Muscle of back (tissue), 11 donors: Measurements from ENCODE around the gene EPHB1. TPM values are rescaled to one million over a fixed set of nuclear protein-coding genes. Genes with fewer than 3 reads are reported as not detected.

ENCODE experiments used
- DNase-seq, 3 donors: peaks; one replicate each; pipeline versions ENCODE4 v3.0.0 to v3.0.0-alpha.2; 2013
- polyA plus RNA-seq, 10 donors: library from polyadenylated mRNA; unstranded; fragments of 120-200 nt; gene quantifications; one replicate each; pipeline ENCODE4 v1.2.1, GENCODE V29; 2013; ENCODE audit not compliant: insufficient read length in 10 of 10

EPHB1 gene
- polyA plus RNA-seq, 10 donors, result 21.9 to 44.0 (median 36.0) TPM

DNA sequence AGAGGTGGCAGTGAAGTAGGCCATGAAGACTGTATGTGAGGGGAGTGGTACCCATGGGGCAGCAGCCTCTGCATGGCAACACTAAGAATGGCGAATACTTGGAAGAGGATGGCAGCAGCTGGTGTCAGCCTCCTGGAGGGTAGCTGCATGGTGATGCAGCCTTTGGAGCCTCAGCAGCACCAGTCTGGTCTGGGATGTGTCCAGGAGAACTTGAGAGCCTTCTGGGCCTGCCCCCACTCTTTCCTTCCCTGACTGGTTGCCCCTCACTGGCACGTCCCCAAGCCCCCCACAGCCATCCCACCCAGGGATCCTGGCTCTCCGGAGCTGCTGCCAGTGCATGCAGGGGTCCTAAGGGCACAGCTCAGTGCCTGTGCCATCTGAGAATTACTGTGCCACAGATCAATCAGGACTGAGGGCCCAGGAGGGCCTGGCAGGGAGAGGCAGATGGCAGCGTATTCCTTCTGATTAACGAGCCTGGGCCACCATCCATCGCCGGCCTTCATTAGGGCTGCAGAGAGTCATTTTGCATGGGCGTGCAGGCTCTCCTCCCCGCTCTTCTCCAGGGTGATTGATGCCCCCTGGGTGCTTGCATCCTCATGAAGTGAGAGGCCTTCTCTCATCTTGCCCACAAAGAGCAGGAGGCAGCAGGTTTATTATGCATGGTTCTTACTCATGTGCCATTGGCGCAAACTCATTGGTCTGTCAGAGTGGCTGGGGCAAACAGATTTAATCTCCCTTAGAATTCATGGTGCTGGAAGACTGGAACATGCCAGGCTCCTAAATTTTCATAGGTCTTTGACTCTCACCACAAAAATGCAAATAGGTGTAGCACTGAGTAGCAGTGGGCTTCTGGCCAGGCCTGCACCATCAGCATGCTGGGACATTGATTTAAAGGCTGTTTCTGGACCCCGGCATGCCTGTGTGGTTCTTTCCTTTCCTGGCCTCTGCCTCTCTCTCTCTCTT is 116.8 kb downstream of the EPHB1 start:
- DNase-seq, result no peak

DNA sequence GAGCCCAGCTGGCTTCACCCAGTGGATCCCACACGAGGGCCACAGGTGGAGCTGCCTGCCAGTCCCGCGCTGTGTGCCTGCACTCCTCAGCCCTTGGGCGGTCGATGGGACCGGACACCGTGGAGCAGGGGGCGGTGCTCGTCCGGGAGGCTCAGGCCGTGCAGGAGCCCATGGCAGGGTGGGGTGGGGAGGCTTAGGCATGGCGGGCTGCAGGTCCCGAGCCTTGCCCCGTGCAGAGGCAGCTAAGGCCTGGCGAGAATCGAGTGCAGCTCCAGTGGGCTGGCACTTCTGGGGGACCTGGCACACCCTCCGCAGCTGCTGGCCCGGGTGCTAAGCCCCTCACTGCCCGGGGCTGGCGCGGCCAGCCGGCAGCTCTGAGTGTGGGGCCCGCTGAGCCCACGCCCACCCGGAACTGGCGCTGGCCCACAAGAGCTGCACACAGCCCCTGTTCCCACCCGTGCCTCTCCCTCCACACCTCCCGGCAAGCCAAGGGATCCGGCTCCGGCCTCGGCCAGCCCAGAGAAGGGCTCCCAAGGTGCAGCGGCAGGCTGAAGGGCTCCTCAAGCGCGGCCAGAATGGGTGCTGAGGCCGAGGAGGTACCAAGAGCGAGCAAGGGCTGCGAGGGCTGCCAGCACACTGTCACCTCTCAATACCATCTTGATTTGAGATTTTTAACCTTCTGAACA is 121.4 kb downstream of the EPHB1 start:
- no peak for DNase-seq

DNA sequence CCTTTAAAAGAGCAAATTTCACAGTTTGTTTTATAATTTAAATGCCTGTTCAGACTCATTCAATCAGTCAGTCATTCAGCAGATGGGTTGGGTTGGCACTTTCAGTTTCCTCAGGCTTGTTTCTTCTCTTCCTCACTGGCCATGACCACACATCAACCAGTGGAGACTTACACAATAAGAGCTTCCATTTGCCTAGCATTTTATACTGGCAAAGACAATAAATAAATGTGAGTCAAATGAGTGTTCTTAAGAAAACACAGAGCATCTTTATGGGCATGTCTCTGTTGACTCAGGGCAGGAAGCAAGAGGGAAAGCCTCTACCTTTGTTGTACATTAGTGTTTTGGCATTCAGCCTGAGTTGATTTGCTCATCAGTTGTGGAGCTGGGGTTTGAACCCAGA is 122.6 kb downstream of the EPHB1 start:
- DNase-seq, result no peak

DNA sequence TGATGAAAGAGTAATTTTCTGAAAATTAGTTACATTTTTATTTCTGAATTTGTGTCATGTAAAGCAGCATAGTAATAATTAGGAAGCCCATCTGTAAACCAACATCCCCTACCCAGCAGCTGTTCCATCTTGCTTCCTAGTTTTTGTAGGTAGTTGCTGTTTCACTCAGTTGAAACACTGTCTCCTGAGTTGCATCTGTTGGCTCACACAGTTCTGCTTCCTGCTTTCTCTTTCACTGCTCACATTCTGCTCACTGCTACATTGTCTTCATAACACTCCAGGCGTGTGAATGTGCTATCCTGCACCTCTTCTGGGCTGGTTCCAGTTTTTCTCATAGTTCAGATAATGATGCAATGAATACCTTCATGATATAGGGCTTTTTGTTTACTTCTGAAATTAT is 123.4 kb downstream of the EPHB1 start:
- no peak for DNase-seq

DNA sequence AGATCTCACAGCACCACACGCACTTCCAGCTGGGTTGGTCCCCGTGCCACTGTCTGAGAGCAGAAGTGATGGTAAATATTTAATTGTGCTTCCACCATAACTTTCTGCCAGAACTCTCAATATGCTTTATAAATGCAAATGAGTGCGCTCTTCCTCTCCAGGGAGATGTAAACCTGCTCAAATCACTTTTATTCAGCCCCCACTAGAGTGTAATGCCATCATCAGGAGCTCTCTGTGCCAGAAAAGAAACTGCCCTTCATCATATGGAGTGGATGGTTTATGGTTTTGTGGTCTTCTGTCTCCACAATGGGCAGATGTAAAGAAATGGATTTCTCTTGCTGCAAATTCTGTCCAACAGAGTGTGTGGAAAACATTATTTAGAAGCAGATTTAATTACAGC is 127.0 kb downstream of the EPHB1 start:
- no peak for DNase-seq

DNA sequence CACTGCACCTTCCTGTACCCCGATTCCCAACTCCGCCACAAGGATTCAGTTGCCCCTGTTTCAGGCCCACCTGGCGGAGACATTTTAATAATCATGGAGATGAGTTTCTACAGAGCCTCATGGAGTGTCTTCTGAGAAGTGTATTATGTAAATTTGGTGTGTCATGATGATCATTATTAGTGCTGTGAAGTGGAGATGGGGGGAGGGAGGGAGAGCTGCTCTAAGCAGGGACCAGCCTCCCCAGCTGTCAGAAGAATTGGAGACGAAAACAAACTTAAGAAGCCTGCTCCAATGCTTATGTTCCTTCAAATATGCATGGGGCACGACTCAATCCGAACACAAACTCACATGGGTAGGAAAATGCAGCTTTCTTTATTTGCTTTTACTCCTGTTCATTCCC is 127.8 kb downstream of the EPHB1 start:
- DNase-seq, result no peak

DNA sequence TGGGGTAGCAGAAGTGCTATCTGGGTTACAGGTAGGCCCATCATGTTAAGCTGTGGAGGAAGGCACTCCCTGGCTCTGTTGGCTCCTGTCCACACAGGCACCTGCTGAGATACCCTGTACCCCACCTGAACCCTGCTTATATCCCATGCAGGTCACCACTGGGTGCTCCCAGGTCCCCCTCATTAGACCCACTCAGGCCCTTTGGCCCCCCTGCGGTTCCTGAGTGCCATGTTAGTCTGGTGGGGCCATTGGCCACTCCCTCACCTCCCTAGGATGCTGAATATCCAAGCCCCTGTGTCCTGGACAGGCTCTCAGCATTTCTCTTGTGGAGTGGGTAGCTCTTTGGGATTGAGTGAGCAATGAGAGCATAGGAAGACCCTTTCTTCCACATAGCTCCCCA is 128.2 kb downstream of the EPHB1 start:
- DNase-seq, result no peak

DNA sequence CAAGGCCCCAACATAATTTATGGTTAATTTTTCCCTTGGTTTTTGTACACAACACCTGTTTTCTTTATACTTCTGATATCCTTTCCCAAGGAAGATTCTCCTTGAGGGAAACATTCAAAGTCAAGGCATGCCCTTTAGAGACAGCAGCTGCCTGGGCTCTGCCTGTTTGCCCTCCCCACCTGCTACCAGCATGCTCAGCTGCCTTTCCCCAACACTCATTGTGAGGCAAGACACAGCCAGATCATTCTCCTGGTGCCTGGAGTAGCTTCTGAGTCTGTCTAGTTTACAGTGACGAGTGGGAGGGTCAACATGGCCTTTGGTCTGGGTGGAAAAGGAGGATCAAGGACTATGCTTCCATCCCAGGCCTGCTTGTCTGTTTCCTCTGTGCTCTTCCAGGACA is 132.5 kb downstream of the EPHB1 start:
- peak in 2 of 3 donors; percentile 12 to 17 for DNase-seq

DNA sequence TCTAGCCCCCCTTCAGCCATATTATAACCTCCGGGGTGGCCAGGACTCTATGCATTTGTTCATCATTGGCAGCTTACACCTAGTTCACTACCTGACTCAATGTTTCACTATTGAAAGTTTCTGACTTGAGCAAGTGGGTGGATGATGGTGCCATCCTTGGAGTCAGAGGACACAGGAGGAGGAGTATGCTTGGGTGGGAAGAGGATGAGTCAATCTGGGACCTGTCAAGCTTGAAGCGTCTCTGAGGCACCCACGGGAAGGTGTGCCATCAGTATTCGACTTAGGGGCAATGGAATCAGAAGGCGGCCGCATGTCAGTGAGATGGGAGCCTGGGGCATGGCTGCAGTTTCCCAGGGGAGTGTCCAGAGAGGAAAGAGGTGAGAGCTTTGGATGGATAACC is 133.3 kb downstream of the EPHB1 start:
- DNase-seq, result no peak

DNA sequence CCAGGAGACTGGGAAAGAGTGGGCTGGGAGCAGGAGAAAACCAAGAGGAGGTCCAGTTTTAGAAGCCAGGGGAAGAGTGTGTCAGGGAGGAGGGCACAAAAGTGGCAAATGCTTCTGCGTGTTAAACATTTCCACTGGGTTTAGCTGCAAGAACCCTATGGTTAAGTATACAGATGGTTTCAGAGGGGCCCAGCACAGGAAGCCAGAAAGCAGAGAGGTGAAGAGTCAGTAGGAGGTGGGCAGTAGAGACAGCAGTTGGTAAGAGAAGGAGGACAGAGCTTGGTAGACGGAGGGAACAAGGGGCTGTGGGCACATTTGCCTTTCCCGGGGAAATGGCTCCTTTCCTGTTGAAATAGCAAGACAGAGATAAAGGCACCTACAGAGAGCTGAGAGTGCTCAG is 133.8 kb downstream of the EPHB1 start:
- no peak for DNase-seq

DNA sequence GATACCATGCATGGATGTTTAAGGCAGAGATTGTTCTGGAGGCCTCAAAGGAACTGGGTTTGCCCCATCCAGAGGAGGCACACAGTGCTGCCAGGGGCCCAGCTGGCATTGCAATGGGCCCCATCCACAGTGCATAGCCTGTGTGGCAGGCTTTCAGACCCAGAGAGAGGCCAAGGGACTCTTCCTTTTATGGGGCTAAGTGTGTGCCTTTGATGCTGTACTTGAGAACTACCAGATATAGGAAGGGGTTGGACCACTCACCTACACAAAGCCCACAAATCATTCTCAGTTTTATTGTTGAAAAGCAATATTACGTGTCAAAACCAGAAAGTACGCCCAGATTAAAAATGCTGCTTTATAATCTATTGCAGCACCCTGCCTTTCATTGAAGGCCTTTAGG is 134.9 kb downstream of the EPHB1 start:
- no peak for DNase-seq

DNA sequence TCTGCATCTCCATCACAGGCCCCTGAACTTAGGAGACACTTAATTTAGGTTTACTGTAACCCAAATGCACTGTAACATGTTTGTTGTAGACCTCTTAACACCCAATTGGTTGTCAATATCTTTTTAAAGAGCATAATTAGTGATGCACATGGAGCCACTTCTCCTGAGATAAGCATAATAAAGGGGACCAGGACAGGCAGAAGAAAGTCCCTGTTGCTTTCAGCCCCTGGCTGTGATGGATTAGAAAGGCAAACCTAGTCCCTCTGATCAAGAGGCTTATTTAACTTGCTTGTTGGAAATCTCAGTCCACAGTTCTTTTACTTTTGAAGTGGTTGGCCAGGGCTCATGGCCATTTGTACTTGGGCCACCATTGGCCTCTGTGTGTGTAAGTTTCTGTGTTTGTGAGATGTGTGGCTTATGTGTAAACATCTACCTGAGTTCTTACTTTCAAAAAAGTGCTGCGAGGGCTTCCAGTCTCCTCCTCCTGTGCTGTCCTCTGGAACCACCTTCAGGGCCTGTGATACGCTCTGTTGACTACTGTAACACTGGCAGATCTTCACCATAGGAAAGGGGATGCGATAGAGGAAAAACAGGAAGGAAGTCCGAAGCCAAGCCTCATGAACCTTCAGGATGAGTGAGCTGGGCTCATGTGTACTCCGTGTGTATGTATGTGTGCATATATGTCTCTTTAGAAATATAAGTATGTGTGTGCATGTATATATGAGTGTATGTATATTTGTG is 136.2 kb downstream of the EPHB1 start:
- DNase-seq, result no peak

DNA sequence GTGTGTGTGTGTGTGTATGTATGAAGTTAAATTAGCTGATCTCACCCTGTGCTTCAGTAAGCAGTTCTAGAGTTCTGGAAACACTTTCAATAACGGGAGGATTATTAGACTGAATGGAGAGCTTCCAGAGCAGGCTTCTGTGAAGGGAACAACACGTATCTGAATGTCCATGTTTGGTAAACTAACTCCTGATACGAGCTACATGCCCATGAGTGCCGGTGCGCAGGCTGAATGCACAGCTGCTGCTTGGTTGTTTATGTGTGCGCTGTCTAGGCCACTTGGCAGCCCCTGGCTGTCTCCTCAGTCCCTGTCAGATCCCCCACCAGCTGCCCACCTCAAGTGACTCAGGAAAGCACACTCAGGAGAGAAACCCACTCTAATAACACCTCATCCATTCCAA is 137.0 kb downstream of the EPHB1 start:
- DNase-seq, result peak in 2 of 3 donors; percentile 8 to 10

DNA sequence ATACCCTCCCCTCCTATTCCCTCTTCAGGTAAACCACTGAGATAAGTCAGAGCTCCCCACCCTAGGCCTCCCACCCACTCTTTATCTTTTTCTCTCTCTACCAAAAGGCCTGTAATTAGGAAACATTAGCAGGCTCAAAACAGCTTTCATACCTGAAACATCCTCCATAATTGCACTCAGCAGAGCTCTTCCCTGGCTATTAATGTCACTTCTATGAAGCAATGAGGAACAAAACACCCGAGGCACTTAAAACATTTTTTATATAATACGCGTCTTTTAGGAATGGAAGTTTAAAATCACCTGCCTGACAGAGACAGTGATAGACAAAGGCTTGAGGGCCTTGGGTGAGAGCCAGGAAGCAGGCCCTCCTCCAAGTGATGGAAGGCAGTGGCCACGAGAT is 138.9 kb downstream of the EPHB1 start:
- DNase-seq, result no peak

DNA sequence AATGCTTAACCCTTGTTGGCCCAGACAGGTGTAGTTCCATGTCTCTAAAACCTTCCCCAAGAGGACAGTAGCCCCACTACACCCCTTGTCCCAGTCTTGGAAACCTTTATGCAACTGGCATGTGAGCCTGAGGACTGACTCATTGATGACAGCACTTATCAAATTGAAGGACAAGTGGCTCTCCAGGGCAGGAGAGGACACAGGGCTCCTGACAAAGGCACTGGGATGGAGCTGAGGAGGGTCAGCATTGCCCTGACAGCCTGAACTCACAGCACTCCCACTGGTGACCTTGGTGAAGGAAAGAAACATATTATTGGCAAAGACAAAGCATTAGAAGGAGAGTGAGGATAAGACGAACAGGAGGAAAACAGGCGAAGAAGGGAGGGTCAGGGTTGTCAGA is 139.9 kb downstream of the EPHB1 start:
- DNase-seq, result no peak

DNA sequence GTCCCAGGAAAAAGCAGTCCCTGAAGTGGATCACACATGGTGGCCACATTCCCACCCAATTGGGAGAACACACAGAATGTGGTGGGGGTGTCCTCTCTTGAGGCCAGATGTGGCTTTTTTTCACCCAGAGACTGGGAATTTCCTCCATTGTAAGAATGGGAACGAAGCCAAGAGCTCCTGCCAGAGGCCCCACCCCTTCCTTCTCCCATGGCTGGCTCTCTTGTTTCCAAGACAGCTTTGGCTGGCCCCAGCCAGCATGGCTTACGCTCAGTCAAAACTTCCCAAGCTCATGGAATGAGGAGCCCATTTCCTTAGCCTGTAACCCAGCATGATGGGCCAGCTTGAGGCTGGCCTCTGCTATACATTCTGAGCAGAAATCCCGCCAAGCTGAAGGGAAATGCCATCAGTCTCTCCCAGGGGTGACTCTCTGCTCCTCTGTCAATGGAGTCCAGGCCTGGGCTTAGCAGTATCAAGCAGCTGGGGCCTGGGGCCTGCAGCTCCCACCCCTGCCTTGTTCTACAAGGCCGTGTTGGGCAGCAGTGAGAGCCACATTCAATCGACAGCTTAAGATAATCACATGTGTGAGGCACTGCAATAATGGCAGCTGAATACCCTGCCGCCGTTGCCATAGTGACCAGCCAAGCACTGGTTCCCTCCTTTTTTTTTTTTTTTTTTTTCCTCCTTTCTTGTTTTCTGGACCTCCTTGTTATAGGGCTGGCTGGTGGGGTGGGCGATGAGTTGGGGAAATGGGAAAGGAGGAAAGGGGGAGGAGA is 142.4 kb downstream of the EPHB1 start:
- peak in 2 of 3 donors; percentile 6 to 30 for DNase-seq

DNA sequence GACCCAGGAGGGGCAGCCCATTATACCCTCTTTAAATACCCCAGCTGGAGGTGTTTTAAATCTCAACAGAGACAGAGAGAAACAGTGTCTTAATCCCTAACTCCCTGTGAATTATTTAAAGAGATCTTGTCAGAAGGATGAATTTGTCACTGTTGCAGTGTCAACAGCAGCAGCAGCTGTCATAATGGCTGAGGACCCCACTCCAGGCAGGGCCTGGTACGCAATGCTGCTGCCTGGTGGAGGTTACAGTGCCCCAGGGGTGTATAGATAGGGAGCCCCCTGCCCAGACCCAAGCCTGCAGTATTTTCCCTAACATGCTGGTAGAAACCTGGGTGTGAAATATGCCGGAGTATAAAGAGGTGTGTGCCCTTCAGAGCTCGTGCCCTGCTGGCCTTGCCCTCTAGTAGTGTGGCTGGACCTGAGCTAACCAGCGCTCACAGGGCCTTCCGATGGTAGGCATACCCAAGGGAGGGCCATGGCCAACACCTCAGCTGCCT is 143.0 kb downstream of the EPHB1 start:
- no peak for DNase-seq

DNA sequence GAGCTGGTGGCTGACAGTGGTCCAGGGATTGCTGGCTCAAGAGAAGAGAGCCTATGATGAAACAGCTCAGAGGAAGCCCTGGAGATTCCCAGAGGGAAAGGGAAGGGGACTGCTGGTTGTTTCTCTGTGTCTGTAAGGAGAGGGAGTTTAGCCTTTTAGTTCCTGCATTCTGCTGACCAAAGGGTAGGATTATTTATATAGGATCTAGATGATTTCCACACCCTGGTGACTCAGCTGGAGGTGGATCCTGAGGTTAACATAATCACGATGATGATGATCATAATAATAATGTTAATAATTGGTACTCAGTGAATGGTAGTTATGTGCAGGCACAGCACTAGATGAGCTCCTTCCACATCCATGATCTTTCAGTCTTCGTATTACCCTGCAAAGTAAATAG is 144.9 kb downstream of the EPHB1 start:
- no peak for DNase-seq

DNA sequence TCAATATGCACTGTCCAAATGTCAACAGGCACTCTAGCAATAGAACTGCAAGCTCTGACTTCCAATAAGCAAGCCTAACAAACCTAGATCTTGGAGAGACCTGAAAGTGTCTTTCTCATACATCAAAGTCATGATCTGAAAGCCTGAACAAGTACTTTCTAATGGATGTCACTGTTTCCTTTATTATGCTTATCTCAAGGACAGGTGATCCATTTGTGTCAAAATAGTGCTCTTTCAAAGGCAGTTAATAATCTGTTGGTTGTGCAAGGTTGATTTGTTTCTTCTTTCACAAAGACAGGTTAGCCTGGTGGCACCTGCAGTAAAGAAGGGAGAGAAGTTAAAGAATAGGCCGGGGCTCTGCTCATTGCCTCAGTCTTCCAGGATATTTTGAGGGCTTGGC is 146.8 kb downstream of the EPHB1 start:
- DNase-seq, result no peak

DNA sequence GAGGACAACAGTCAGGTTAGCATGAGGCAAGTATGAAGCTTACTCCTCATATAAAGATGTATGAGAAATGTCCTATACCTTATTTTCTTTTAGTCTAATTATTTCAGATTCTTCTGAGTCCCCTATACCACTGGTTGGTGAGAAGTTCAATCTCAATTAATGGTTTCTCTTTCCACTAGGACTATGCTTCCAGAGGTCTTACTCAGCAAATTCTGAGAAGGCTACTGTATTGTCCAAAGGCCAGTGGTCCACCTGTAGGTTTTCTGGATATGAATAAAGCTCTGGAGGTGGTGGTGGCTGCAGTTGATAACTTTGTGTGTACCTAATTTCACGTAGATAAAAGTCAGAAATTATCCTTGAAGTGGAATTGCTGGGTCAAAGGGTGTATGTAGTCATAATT is 149.4 kb downstream of the EPHB1 start:
- no peak for DNase-seq

DNA sequence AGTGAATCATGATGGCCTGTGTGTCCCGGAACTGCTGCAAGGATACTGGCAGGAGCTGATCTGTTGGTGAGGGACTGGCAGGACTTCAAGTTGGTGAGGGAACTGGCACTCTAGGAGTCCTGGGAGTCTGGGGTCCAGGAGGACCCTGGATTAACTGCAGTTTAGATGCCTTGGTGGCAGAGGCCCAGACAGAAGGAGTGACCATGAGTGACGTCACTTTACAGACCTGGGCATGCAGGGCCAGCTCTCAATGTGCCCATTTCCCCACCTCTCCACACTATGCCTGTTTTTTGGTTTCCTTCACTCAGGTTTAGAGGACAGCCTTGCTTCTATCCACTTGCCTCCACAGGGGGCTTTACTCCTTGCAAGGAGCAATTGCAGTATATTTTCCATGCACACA is 154.1 kb downstream of the EPHB1 start:
- no peak for DNase-seq

DNA sequence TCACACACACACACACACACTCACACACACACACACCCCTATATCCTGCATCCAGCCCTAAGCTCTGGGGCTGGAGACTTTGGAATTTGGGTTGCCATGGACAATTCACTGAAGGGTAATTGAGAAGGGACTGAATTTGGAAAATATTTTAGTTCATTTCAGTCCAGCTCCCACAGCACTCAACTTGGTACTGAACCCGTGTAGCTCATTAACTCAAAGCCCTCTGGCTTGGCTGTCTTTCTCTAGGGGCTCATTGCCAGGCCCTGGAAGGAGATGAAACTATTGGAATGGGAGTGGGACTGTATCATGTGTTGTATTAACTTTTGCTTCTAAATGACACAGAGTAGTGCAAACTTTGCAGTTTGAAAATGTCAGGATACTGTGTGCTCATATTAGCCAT is 157.3 kb downstream of the EPHB1 start:
- DNase-seq, result no peak
